GM20431 (cell line): ENCODE results near the gene NFIB.

ENCODE experiments used
- in situ Hi-C: fragments of 300-500 bp; cut with MseI, MboI; formaldehyde crosslinking; loops from one replicate; pipeline ENCODE4 v1.15.0; 2020; ENCODE audit warnings: low sequenced_read_pairs; ENCODE audit not compliant: unreplicated experiment

NFIB gene

DNA sequence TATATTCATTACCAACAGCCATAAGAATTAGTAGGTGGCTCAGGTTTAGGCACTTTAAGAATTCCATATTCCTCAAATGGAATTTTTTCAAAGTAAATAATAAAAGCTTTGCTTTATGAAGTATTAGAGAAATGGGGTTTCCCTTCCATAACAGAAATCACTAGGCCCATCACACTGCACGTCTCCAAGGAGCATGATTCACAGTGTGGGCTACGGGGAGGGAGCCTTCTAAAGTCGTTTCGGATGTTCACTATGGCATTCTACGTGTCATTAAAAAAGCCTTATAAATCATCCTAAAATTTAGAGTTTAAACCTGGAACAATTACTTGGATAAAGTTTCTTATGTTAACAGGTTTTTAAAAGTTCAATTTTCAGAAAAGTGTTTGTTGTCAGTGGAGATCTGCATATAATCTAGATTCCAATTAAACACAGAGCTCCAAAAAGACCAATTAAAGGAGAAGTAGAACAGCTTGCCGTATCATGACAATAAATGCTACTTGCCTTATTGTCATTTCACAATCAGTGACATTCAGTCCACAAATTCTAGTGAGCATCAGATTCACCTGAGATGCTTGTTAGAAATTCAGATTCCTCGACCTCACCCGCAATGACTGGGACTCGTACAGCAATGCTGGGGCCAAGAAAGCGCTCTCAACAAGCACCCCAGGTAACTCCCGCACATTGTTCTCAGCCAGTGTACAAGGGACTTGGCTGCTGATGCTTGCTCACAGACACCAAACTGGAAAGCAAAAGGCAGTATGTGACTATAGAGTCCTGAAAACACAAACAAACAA is 115.7 kb downstream of the NFIB start:
- in situ Hi-C loops = no loop called here

DNA sequence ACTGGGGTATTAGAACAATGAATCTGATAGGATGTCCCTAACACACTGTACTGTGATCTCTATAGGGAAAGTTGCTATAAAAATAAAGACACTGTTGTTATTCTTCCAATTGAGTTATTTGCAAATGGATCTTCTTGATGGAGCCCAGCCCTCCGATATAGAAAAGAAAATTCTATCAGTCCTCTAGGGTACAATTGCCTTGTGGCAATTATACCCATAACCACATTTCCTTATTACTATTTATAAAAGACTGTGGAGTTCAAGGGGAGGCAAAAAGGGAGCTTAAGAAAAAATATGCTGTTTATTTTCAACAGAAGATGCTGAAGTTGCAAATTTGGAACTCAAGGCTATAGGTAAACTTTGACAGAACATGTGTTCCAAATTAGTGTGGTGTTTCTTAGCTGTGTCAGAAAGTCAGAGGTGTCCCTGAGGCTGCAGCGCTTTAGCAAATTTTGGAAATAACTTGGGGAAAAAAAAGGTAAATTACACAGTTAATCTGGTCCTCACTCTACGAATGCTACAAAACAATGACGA is 116.5 kb downstream of the NFIB start:
- in situ Hi-C loops = no loop called here

GRCh38 chr9:14193328-14193990 is 120.5 kb downstream of the NFIB start:
- in situ Hi-C loops = no loop called here

DNA sequence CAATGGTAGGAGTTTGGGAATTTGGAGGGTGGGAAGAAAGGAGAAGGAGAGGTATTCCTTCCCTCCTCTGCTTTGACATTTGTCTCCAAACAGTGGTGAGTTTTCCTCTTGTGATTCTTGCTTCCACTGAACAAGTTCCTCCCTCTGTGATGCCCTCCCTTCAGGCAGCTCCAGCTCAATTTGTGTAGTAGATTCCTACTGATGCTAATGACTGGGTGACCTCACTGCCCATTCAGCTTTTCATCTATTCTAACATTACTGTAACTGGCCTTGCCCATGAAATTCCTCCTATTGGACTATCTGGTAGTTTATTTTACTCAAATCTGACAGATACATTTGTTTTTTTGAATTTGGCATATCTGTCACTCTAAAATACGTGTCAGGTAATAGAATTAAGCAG is 121.4 kb downstream of the NFIB start:
- in situ Hi-C loops = no loop called here

DNA sequence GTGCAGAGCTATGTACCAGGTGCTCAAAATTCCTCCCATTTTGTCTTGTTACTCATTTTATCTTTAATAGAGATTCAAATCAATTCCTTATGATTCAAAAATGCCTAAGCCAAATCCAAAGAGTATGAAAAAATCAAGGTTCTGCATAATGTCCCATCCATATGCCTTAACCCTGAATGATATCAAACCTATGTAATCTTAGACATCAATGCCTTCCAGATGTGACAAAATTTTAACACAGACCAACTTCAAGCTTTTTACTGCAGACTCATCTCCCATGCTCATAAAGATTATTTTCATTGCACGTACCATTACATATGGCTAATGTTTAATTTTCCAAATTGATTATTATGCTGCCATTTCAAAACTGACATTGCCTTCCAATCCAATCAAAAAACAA is 122.4 kb downstream of the NFIB start:
- in situ Hi-C loops = no loop called here

GRCh38 chr9:14190240-14190639 is 123.7 kb downstream of the NFIB start:
- in situ Hi-C loops = no loop called here

DNA sequence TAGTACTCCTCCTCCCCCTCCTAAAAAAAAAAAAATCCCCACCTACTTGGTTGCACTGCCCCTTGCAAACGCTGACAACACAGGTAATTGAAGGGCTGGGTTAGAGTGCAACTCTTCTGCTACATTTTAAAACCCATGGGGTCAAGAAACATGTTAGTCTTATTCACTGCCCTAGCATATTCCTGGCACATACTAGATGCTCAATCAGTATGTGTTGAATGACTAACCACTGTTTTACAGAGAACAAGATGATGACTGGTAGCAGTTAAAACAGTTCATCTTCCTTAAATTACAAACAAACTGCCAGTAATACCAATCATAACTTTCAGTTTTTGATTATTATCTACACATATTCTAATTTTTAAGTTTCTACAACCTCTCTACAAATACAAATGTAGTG is 124.4 kb downstream of the NFIB start:
- in situ Hi-C loops = no loop called here

DNA sequence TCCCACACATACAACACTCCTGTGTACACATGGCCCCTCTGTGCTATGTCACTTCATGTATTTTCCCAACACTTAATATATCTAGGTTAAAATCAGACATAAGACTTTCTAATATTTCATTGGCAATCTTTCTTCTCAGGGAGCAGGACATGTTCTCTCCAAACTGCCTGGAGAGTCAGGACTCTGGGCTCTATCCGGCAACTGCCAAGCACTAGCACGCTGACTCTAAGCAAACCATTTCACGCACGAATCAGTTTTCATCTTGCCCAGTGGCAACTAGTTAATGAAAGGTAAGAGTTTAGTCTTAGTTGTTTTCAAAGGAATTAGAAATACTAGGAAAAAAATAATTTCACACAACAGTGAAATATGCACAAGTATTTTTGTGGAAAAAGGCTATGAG is 124.8 kb downstream of the NFIB start:
- in situ Hi-C loops = no loop called here

DNA sequence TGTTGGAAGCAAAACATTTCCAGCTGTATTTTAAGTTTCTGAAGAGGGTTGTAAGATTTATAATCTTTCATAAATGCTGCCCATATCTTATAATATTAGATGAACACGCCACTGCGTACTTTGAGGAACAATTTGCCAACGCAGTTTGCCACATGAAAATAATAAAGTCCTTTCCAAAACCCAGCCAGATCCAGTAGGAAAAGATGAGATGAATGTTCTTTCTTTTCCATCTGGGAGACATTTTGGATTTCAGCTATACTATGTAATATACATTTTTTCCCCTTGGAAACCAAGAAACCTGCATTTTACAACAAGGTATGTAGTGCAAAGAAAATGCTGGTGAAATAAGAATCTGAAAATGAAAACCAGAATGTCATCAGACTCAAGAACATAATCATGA is 125.4 kb downstream of the NFIB start:
- in situ Hi-C loops = no loop called here

GRCh38 chr9:14188011-14188410 is 125.9 kb downstream of the NFIB start:
- in situ Hi-C loops = no loop called here

- in situ Hi-C loops = no loop called here
These were observed 127.8 kb downstream of the NFIB start for GRCh38 chr9:14186096-14186495.

DNA sequence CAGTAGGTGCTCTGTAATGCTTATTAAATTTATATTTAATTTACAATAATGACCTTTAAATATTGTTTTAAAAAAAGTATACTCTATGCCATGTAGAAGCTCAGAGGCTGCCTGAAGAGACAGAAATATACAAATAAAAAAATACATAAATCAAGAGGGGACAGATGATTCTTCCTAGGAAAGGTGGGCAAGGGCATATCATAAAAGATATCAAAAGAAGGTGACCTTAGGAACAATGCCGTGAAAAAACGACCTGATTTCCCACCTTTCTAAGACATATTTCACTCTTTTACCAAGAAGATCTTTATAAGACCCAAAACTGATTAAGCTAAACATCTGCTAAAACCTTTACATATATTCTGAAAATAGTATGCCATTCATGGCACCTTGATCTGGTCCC is 128.9 kb downstream of the NFIB start:
- in situ Hi-C loops = no loop called here

GRCh38 chr9:14183001-14183400 is 130.9 kb downstream of the NFIB start:
- in situ Hi-C loops = no loop called here

DNA sequence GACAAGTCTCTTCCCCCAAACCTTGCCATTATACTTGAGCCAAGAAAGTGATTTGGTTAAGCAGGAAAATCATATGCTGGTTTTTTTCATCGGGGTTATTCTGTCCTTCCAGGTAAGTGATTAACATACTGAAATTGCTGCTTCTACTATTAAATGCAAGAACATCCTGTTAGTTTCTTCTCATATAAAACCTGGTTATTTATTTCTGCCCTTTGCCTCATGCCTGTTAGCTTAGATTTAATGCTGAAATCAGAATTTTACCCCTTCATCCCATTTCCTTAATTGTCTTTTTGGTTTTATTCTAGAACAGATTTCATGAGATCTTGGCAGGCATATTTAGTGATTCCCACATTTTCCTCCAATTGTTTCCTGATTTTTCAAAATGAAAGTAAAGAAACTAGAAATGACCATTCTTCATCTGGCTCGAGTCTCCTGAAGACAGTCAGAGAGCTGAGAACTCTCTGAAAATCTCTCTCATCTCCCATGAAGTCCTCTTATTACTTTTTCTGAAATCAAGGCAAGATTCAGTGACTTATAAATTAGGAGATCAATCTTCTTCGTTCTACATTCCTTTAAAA is 132.9 kb downstream of the NFIB start:
- in situ Hi-C loops = no loop called here

DNA sequence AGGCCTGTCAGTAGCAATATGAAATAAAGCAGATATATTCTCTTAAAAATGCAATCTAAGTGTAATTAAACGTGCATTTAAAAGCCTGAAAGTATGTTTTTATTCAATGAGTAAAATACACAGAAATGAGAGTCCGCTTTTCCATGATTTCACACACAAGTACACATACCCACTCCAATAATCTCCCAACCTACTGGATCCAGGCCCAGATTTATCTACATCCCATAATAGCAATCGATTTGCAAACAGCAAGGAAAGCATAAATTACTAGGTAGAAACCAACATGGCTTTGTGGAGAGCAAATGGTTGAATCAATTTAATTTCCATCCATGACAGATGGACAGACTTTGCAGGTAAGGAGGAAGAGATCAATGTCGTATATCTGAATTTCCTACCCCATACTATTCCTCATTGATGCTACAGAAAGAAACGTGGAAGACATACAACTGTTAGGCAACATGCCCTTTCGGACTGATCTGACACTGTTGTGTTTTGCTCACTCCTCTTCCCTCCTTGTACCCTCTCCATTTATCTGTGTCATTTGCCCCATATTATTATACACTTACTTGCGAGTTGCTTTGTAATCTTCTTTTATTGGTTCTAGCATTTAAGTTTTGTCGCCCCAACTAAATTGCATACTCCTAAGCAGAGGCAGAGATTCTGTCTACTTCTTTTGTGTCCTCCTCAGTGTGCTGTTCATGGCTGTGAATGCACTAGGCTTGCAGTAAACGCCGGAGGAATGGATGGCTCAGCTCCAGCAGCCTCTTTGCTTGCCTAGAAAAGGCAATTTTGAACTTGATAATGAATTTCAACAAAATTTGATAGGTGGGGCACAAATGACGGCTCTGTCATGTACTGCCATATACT is 133.6 kb downstream of the NFIB start:
- in situ Hi-C loops = no loop called here

DNA sequence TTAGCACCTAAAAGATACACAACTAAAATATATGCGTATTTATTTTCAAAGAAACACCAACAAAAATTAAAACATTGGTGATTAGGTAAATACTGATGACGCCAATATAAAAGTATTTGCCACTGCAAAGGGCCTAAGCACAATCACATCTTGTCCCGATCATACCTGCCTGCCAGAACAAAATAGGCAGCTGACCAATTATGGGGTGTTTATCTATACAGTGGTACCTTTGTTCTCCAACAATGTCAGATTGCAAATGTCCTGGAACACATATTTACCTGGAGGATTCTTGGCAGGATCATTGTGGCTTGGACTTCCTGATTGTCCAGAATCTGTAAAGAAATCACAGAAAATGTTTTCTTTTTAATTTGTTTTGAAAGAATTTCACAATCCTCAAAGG is 134.5 kb downstream of the NFIB start:
- in situ Hi-C loops = no loop called here

DNA sequence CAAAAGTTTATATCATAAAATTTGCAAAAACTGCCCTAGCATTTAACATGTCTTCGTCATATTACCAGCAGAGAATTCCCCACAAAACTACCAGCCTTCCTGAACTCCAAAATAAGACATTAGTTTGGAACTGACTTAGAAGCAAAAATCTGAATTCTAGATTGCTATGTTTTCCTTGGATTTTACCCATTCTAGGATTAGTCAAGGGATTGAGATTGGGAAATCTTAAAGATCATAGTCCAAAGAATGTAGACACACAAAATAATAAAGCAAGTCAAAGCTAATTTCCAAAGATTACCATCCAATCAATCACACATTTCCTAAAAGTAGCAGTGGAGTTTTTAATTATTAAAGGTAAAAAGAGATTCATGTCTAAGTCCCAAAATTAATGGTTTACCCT is 138.2 kb downstream of the NFIB start:
- in situ Hi-C loops = no loop called here

- in situ Hi-C loops = no loop called here
These were observed 140.2 kb downstream of the NFIB start for GRCh38 chr9:14173713-14174112.

- in situ Hi-C loops = no loop called here
These were observed 142.9 kb downstream of the NFIB start for GRCh38 chr9:14170973-14171596.

- in situ Hi-C loops = no loop called here
These were observed 143.5 kb downstream of the NFIB start for GRCh38 chr9:14170392-14170931.
